GM19324 (cell line): Measurements from ENCODE around the gene OR11A1.

Experiments used
- ATAC-seq: cut with Tn5 transposase; IDR thresholded peaks from one replicate; pipeline ENCODE4 v1.9.1; 2021; ENCODE audit warnings: mild to moderate bottlenecking, moderate library complexity; ENCODE audit not compliant: unreplicated experiment, low FRiP score

Gene OR11A1

GRCh38 chr6:29403801-29404200, 53.1 kb downstream of the OR11A1 start:
- ATAC-seq, result no peak

GRCh38 chr6:29399525-29399924, 57.3 kb downstream of the OR11A1 start:
- ATAC-seq, result no peak

- no peak for ATAC-seq
These were observed 61.5 kb downstream of the OR11A1 start, which contains the start of gene OR12D2 for GRCh38 chr6:29395331-29395730. TSS of gene OR12D2 (plus strand) at chr6:29395631. CDS start at chr6:29396700, 1,069 bp downstream.

- ATAC-seq, result no peak
These were observed 68.3 kb downstream of the OR11A1 start for GRCh38 chr6:29388533-29388932.

GRCh38 chr6:29376003-29376402, 80.9 kb downstream of the OR11A1 start:
- ATAC-seq, result no peak
